GM12891 (cell line): ENCODE data around the gene PRKCE.

Experiments
- PAX5 ChIP-seq: IDR thresholded peaks from 2 replicates; pipeline ENCODE4 v1.6.1; 2011; ENCODE audit warnings: low read length, moderate library complexity, mild to moderate bottlenecking; ENCODE audit not compliant: insufficient read depth, severe bottlenecking
- POLR2A ChIP-seq: IDR thresholded peaks from 2 replicates; pipeline ENCODE4 v1.6.1; 2011; ENCODE audit warnings: low read depth, low read length, control low read depth
- POLR2AphosphoS5 ChIP-seq: IDR thresholded peaks from 2 replicates; pipeline ENCODE4 v1.6.1; 2011; ENCODE audit warnings: low read depth, low read length, control low read depth
- POU2F2 ChIP-seq: IDR thresholded peaks from 2 replicates; pipeline ENCODE4 v1.6.1; 2011; ENCODE audit warnings: low read depth, mild to moderate bottlenecking, control low read depth, low read length, moderate library complexity
- SPI1 ChIP-seq: IDR thresholded peaks from 2 replicates; pipeline ENCODE4 v1.6.1; 2011; ENCODE audit warnings: low read depth, low read length, control low read depth
- TAF1 ChIP-seq: IDR thresholded peaks from 2 replicates; pipeline ENCODE4 v1.6.1; 2011; ENCODE audit warnings: low read depth, low read length, control low read depth

GRCh38 chr2:45895241-45895861 lies 243.9 kb downstream of the PRKCE start:
- TF ChIP-seq POLR2AphosphoS5: no peak
- no peak for TF ChIP-seq TAF1
- TF ChIP-seq POLR2A: no peak
- TF ChIP-seq SPI1: no peak
- TF ChIP-seq POU2F2: no peak
- no peak for TF ChIP-seq PAX5
